ENCODE measurements around the gene CNN2. TPM values are rescaled to one million over a fixed set of nuclear protein-coding genes. Genes with fewer than 3 reads are reported as not detected.

The CNN2 gene
- total RNA-seq, 2 donors from 2014 or later = 426 to 469 TPM

DNA sequence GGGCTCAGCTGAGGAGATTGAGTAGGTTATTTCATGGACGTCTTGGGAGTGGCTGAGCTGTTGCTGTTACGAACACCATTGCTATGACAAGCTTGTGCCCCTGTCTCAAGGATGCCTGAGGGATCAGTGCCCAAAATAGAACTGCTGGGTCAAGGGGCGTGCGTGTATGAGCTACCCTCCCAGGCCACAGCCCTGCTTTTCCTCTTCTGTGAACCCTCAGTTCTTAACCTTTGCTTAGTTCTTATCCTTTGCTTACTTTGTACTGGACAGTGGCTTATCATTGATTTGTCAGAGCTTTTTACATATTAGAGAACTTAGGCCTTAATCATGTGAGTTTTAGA, 49.6 kb downstream of the CNN2 start:
- Histone ChIP-seq H3K27me3 (ENCODE audit: control insufficient read depth, insufficient read depth, low read length, poor library complexity, severe bottlenecking) (peaks cover 14% of the 10 kb centered on the region), H3K36me3 (ENCODE audit: control insufficient read depth, insufficient read depth, low read length) (no peaks in the 10 kb centered on the region), H3K9ac (ENCODE audit: extremely low read depth, low read length, poor library complexity, severe bottlenecking) (no peak overlapping the region), H3K27ac (ENCODE audit: low read depth, low read length) (no peak overlapping the region), H3K4me3 (ENCODE audit: low read length) (no peak overlapping the region), H3K9me3 (ENCODE audit: control insufficient read depth, low read length) (no peaks in the 10 kb centered on the region), H3K4me1 (ENCODE audit: control insufficient read depth, insufficient read depth, low read length) (no peaks in the 10 kb centered on the region)
- no peak overlapping the region for H3K4me3 Mint-ChIP-seq
- TF ChIP-seq, protein P1, sequence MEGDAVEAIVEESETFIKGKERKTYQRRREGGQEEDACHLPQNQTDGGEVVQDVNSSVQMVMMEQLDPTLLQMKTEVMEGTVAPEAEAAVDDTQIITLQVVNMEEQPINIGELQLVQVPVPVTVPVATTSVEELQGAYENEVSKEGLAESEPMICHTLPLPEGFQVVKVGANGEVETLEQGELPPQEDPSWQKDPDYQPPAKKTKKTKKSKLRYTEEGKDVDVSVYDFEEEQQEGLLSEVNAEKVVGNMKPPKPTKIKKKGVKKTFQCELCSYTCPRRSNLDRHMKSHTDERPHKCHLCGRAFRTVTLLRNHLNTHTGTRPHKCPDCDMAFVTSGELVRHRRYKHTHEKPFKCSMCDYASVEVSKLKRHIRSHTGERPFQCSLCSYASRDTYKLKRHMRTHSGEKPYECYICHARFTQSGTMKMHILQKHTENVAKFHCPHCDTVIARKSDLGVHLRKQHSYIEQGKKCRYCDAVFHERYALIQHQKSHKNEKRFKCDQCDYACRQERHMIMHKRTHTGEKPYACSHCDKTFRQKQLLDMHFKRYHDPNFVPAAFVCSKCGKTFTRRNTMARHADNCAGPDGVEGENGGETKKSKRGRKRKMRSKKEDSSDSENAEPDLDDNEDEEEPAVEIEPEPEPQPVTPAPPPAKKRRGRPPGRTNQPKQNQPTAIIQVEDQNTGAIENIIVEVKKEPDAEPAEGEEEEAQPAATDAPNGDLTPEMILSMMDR (conservative IDR thresholded peaks at IDR 0.05) = no peak
- no peak for DNase-seq
- peaks cover 18% of the 10 kb centered on the region for H3K27me3 Mint-ChIP-seq (ENCODE audit: insufficient read depth)
- H3K27ac Mint-ChIP-seq = no peak overlapping the region
- no peaks in the 10 kb centered on the region for H3K4me1 Mint-ChIP-seq
- peaks cover 9% of the 10 kb centered on the region for H3K36me3 Mint-ChIP-seq (ENCODE audit: low read depth)
- WGBS, 2 experiments (ENCODE audit: insufficient coverage in 1 of 2, insufficient read length in 1 of 2) = 93 to 95% methylated on average over 4 of the region's 4 CpGs
- H3K9me3 Mint-ChIP-seq = no peaks in the 10 kb centered on the region

DNA sequence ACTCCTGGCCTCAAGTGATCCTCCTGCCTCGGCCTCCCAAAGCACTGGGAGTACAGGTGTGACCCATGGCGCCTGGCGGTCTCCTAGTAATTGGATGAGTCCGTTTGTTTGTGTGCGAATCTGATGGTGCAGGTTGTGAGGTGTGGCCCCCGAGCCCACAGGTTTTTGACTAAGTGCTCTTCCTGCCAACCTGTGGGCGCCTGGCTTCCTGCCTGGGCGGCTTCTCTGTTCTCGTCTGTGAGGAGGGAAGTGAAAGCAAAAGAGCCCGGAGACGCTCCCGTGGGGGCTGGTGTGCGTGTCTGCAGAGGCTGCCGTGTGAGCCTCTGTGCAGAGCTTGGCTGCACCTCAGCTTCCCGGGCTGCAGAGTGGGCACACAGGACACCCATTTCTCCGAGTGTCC, 50.5 kb downstream of the CNN2 start:
- peaks cover 9% of the 10 kb centered on the region for H3K36me3 Mint-ChIP-seq (ENCODE audit: low read depth)
- no peak overlapping the region for H3K9ac ChIP-seq (ENCODE audit: extremely low read depth, low read length, poor library complexity, severe bottlenecking)
- no peaks in the 10 kb centered on the region for H3K36me3 ChIP-seq (ENCODE audit: control insufficient read depth, insufficient read depth, low read length)
- peaks cover 1% of the 10 kb centered on the region for H3K4me1 Mint-ChIP-seq
- H3K27ac ChIP-seq (ENCODE audit: low read depth, low read length) = no peak overlapping the region
- H3K27me3 Mint-ChIP-seq (ENCODE audit: insufficient read depth) = peaks cover 13% of the 10 kb centered on the region
- no peak for DNase-seq
- H3K4me3 Mint-ChIP-seq = no peak overlapping the region
- H3K9me3 Mint-ChIP-seq = no peaks in the 10 kb centered on the region
- no peak overlapping the region for H3K27ac Mint-ChIP-seq
- WGBS, 2 experiments (ENCODE audit: insufficient coverage in 1 of 2, insufficient read length in 1 of 2) = 92 to 94% methylated on average over 12 to 16 of the region's 16 CpGs
- no peaks in the 10 kb centered on the region for H3K4me1 ChIP-seq (ENCODE audit: control insufficient read depth, insufficient read depth, low read length)
- no peak overlapping the region for H3K4me3 ChIP-seq (ENCODE audit: low read length)
- TF ChIP-seq, protein P1 (conservative IDR thresholded peaks at IDR 0.05) = no peak
- H3K27me3 ChIP-seq (ENCODE audit: control insufficient read depth, insufficient read depth, low read length, poor library complexity, severe bottlenecking) = peaks cover 6% of the 10 kb centered on the region
- no peaks in the 10 kb centered on the region for H3K9me3 ChIP-seq (ENCODE audit: control insufficient read depth, low read length)

DNA sequence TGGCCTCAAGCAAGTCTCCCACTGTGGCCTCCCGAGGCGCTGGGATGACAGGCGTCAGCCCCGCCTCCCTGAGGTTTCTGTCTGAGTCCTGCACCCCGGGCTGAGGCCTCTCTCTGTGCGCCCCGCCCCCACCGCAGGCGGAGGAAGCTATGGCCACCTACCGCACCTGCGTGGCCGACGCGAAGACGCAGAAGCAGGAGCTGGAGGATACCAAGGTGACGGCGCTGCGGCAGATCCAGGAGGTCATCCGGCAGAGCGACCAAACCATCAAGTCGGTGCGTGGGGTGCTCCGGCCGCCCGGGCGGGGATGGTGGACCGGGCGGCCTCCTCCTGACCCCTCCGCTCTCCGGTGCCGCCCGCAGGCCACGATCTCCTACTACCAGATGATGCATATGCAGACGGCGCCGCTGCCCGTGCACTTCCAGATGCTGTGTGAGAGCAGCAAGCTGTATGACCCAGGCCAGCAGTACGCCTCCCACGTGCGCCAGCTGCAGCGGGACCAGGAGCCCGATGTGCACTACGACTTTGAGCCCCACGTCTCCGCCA, 53.2 kb downstream of the CNN2 start:
- TF ChIP-seq, protein P1 (conservative IDR thresholded peaks at IDR 0.05) = peak; percentile 39
- H3K27ac Mint-ChIP-seq = no peak overlapping the region
- no peak overlapping the region for H3K4me3 Mint-ChIP-seq
- peaks cover 9% of the 10 kb centered on the region for H3K36me3 Mint-ChIP-seq (ENCODE audit: low read depth)
- H3K9me3 Mint-ChIP-seq = no peaks in the 10 kb centered on the region
- Histone ChIP-seq H3K36me3 (ENCODE audit: control insufficient read depth, insufficient read depth, low read length) (no peaks in the 10 kb centered on the region), H3K4me3 (ENCODE audit: low read length) (no peak overlapping the region), H3K9me3 (ENCODE audit: control insufficient read depth, low read length) (no peaks in the 10 kb centered on the region), H3K27ac (ENCODE audit: low read depth, low read length) (no peak overlapping the region), H3K9ac (ENCODE audit: extremely low read depth, low read length, poor library complexity, severe bottlenecking) (no peak overlapping the region), H3K27me3 (ENCODE audit: control insufficient read depth, insufficient read depth, low read length, poor library complexity, severe bottlenecking) (no peaks in the 10 kb centered on the region), H3K4me1 (ENCODE audit: control insufficient read depth, insufficient read depth, low read length) (no peaks in the 10 kb centered on the region)
- H3K4me1 Mint-ChIP-seq = peaks cover 1% of the 10 kb centered on the region
- DNase-seq = no peak
- 94 to 95% methylated on average over 31 to 45 of the region's 45 CpGs for WGBS, 2 experiments (ENCODE audit: insufficient coverage in 1 of 2, insufficient read length in 1 of 2)
- H3K27me3 Mint-ChIP-seq (ENCODE audit: insufficient read depth) = no peaks in the 10 kb centered on the region
